BE2C (cell line): ENCODE results near the gene CTDNEP1.

ENCODE experiments used
- DNase-seq: peaks from one replicate; pipeline ENCODE4 v3.0.0-alpha.2; 2020
- H3K27me3 ChIP-seq: fragments of 250-450 bp; sonication (Bioruptor Pico); 2 replicates; pipeline ENCODE4 v1.5.1; 2020; ENCODE audit warnings: mild to moderate bottlenecking
- H3K36me3 ChIP-seq: fragments of 250-450 bp; sonication (Bioruptor Pico); 2 replicates; pipeline ENCODE4 v1.5.1; 2020; ENCODE audit warnings: mild to moderate bottlenecking
- H3K4me1 ChIP-seq: fragments of 250-450 bp; sonication (Bioruptor Pico); 2 replicates; pipeline ENCODE4 v1.5.1; 2020
- H3K4me3 ChIP-seq: 2 replicates; pipeline ENCODE4 v1.5.1; 2011; ENCODE audit warnings: low read depth, low read length
- H3K9me3 ChIP-seq: fragments of 250-450 bp; sonication (Bioruptor Pico); 2 replicates; pipeline ENCODE4 v1.5.1; 2020
- CTCF ChIP-seq: IDR thresholded peaks from 2 replicates; pipeline ENCODE4 v1.5.1; 2012; ENCODE audit warnings: mild to moderate bottlenecking, low read depth, low read length

Gene CTDNEP1

GRCh38 chr17:7293159-7293558, 41.6 kb upstream of the CTDNEP1 start:
- TF ChIP-seq CTCF = no peak
- H3K9me3 ChIP-seq = no peaks in the 10 kb centered on the region
- no peak for DNase-seq
- peaks cover 28% of the 10 kb centered on the region for H3K27me3 ChIP-seq
- H3K4me3 ChIP-seq = no peak overlapping the region
- no peaks in the 10 kb centered on the region for H3K36me3 ChIP-seq
- no peaks in the 10 kb centered on the region for H3K4me1 ChIP-seq

GRCh38 chr17:7292729-7293128, 41.2 kb upstream of the CTDNEP1 start:
- no peak for TF ChIP-seq CTCF
- Histone ChIP-seq H3K4me3 (no peak overlapping the region), H3K36me3 (no peaks in the 10 kb centered on the region), H3K9me3 (no peaks in the 10 kb centered on the region), H3K4me1 (no peaks in the 10 kb centered on the region), H3K27me3 (peaks cover 28% of the 10 kb centered on the region)
- no peak for DNase-seq

GRCh38 chr17:7292194-7292593, 40.7 kb upstream of the CTDNEP1 start:
- H3K36me3 ChIP-seq = no peaks in the 10 kb centered on the region
- no peaks in the 10 kb centered on the region for H3K9me3 ChIP-seq
- H3K4me1 ChIP-seq = no peaks in the 10 kb centered on the region
- H3K4me3 ChIP-seq = no peak overlapping the region
- TF ChIP-seq CTCF = no peak
- no peak for DNase-seq
- H3K27me3 ChIP-seq = peaks cover 28% of the 10 kb centered on the region

GRCh38 chr17:7290685-7291084, 39.2 kb upstream of the CTDNEP1 start:
- no peaks in the 10 kb centered on the region for H3K36me3 ChIP-seq
- no peaks in the 10 kb centered on the region for H3K9me3 ChIP-seq
- TF ChIP-seq CTCF = no peak
- peaks cover 28% of the 10 kb centered on the region for H3K27me3 ChIP-seq
- DNase-seq = no peak
- no peak overlapping the region for H3K4me3 ChIP-seq
- no peaks in the 10 kb centered on the region for H3K4me1 ChIP-seq

GRCh38 chr17:7290166-7290565, 38.6 kb upstream of the CTDNEP1 start:
- Histone ChIP-seq H3K9me3 (no peaks in the 10 kb centered on the region), H3K4me3 (no peak overlapping the region), H3K27me3 (peaks cover 28% of the 10 kb centered on the region), H3K36me3 (no peaks in the 10 kb centered on the region), H3K4me1 (no peaks in the 10 kb centered on the region)
- TF ChIP-seq CTCF = no peak
- DNase-seq = no peak

- H3K36me3 ChIP-seq = no peaks in the 10 kb centered on the region
- no peaks in the 10 kb centered on the region for H3K9me3 ChIP-seq
- TF ChIP-seq CTCF = no peak
- no peak for DNase-seq
- H3K4me1 ChIP-seq = no peaks in the 10 kb centered on the region
- H3K27me3 ChIP-seq = peaks cover 28% of the 10 kb centered on the region
- no peak overlapping the region for H3K4me3 ChIP-seq
Measured at GRCh38 chr17:7289256-7290032, 37.9 kb upstream of the CTDNEP1 start.
